ENCODE results near the gene SNAPC3.
"Not testable (repeated sequence)": the region's sequence is repeated elsewhere in the genome, so short reads cannot be mapped to it uniquely, and the experiment has no call there.

Gene SNAPC3

DNA sequence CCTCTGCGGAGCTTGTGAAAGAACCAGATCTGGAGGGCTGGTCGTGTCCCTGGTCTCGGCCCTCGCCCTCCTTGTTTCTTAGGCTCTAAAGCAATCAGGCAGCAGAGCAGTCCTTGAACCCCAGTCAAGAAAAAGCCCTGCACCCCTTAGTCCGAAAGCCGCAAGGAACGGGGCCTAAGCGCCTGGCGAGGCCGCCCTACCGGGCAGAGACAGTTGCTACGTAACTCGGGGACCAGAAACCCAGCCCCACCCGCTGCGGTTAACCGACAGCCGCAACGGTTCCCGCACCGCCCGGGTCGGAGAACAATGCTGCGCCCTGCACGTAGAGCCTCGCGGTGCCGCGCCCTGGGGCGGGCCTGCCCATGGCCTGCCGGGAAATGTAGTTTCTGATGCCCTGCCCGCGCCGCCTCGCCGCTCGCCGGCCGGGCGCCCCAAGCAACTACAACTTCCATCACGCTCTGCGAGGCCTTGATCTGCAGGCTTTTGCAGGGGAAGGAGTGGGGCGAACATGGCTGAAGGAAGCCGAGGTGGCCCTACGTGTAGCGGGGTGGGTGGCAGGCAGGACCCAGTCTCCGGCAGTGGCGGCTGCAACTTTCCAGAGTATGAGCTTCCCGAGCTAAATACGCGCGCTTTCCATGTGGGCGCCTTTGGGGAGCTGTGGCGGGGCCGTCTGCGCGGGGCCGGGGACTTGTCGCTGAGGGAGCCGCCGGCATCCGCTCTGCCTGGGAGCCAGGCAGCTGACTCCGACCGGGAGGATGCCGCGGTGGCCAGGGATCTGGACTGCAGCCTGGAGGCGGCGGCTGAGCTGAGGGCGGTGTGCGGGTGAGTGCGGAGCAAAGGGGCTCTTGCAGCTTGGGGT lies at the start of gene SNAPC3:
Gene SNAPC3, plus strand, starts transcription at position 505 of the 859 bp plus-strand sequence. Its CDS starts 4 bp downstream, at position 509.
- peak; percentile 36 for DNase-seq

DNA sequence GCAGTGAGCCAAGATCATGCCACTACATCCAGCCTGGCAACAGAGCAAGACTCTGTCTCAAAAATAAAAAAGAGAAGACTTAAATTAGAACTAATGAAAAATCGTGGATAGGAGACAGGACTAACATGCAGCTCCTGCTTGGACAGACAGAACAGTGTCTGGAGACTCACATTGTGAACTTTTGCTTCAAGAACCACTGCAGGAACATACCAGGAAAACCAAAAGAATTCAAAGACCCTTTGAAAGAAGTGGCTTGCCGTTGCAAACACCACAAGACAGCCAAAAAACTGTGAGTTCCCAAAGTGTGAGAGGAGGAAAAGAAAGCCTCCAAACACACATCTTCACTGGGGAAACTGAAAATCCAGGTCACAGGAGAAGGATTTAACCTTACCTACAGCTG lies 48.8 kb upstream of the SNAPC3 start:
- DNase-seq, result no peak

DNA sequence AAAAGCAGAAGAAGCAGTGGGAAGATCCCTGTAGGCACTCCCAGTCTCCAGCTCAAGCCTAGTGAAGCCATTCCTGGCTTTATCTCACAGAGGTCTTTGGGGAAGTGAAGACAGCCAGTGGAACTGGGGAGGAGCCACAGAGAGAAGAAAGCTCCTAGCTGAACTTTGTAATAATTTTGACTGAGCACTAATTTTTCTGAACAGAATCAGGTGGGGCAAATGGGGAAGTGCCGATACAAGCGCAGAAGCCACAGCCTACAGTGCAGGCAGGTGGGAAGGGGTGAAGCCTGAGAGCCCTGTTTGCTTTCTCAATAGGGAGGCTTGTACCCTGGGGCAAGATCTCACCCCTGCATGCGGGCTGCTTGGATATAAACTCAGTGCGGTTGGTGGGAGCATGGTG lies 48.4 kb upstream of the SNAPC3 start:
- no peak for DNase-seq

DNA sequence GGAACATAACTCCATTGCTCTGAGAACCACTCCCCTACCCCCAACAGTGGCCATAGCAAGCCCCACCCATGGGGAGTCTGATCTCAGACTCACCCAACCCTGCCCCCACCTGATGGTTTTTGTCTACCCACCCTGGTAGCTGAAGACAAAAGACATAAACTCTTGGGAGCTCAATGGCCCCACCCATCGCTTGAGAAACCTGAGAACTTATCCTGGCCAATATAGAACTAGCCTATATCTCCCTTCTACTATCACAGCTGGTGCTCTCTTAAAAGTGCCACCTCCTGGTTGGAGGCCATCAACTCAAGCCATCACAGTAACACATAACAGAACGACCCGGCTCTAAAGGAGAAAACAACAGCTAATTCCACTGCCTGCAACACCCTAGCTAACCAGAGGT lies 47.9 kb upstream of the SNAPC3 start:
- DNase-seq, result no peak

DNA sequence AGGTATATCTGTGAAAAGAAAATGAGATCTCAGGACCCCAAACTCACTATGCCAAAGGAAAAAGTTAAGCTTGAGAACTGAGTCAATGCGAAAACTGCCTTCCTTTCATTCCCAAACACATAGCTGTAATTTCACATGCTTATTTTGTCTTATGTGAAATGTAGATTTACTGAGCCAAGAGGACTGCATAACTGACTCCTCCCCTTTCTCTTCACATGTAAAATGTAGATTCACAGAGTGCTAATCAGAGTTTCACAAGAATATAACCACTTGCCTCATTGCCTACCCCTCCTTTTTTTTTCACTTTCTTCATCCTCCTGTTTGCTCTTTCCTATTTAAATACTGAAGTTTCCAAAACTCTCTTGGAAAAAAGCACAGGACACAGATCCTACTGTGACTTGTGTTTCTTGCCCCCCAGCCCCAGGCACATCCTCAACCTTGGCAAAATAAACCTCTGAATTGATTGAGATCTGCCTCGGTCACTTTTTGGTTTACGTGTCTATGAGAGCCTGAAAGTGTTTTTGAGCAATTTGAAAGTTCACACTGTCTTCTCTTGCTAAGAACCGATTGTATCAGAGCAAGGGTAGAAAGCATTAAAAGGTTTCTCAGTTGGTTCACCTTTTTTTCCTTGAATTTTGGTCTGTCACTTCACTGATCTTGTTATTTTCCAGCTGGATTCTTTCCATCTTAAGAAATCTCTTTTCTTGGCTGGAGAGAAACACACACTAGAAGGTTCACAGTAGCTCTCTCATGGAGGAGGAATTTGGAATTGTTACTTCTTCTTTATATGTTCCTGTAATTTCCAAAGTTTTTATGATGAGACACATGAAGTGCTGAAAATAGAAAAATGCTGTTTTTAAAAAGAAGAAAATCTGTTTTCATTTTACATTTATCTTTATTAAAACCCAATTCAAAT lies 44.8 kb upstream of the SNAPC3 start:
- no peak for DNase-seq

DNA sequence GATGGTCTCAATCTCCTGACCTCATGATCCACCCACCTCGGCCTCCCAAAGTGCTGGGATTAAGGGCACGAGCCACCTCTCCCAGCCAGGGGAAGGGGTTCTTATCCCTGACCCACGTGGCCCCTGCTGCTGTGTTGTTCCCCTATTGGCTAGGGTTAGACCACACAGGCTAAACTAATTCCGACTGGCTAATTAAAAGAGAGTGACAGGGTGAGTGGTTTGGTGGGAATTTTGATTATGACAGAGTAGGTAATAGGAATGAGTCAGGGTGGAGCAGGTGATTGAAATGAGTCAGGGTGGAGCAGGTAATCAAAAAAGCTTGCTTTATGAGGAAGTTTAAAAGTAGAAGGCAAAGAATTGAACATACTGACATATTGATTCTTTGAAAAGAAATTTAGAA lies 43.4 kb upstream of the SNAPC3 start:
- not testable (repeated sequence) for DNase-seq

DNA sequence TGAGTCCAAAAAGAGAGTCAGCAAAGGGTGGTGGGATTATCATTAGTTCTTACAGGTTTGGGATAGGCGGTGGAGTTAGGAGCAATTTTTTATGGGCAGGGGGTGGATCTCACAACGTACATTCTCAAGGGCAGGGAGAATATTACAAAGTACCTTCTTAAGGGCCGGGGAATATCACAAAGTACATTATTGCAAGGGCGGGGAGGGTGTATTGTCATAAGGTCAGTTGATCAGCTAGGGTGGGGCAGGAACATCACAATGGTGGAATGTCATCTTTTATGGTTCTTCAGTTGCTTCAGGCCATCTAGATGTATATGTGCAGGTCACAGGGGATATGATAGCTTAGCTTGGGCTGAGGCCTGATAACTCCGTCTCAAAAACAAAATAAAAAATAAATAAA lies 42.8 kb upstream of the SNAPC3 start:
- DNase-seq, result not testable (repeated sequence)

DNA sequence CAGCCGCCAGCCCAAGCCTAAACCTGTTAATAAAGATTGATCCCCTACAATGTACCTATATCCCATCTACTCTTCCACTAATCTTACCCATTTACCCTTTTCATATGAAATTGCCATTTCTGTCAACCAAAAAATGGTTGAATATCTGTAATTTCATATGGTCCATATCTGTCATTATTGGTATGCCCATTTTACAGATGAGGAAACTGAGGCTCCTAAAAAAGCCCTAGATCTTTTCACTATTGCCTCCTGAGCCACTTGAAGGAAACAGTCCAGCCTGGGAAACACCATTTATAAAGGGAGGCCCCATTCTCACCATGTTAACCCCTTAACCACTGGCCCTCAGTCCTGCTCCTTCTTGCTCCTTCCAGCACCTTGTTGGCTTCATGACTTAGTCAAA lies 41.2 kb upstream of the SNAPC3 start:
- DNase-seq, result no peak

DNA sequence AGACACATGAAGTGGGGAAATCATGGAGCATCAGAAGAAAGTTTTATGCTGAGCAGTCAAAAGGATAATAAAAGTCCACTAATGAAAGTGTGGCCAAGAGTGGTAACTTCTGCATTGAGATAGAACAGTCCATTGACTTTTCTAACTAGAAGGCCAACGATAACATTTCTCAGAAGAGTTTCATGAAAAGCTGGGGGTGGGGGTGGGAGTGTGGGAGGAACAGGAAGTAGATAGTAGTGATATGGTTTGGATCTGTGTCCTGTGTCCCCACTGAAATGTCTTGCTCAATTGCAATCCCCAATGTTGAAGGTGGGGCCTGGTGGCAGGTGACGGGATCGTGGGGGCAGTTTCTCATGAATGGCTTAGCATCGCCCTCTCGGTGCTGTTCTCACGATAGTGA lies 36.2 kb upstream of the SNAPC3 start:
- DNase-seq, result no peak

DNA sequence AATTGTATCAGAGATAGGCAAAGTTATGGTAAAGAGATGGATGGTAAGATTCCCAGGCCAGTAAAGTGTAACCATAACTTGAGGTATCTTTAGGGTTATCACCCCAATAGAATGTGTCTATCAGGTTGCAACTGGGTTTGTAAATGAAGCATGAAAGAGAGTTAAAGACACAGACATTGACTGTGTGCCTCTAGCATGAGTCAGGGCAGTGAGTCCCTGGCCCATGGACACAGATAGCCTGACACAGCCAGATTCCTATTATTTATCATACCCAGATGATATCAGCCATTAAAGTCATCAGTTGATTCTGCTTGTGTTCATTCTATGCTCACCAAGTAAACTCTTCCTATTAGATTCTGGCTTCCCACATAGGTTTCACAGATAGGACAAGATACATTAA lies 33.5 kb upstream of the SNAPC3 start:
- no peak for DNase-seq

DNA sequence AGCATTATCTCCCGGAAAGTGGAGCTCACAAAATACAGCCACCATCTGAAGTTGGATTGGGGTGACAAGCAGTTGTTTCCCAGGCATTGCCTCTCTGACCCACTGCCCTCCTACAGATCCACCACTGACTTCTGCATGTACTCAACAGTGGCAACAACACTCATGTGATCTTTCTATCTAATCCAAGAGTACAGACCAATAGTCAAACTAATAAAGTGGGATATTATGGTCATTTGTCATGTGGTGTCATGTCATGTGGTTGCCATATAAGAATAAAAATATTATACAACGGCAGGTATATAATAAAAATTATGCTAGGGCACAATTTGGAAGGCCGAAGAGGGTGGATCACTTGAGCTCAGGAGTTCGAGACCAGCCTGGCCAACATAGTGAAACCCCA lies 33.0 kb upstream of the SNAPC3 start:
- no peak for DNase-seq

DNA sequence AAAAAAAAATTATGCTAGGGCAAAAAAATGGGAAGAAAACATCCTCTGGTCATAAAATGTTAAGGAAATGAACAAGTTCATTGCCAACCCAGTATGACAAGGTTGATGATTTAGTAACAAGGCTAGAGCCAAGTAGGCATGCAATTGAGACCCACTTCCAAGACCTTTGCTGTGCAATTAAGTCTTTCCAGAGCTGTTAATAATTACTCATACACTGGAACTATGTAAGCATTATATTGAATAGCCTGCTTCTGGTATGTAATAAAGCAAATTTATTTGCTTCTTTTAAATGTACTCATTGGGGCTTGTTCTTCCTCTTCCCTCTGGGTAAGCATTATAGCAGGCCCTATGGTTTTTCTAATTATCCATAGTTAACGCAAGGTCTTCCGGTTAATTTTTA lies 32.5 kb upstream of the SNAPC3 start:
- no peak for DNase-seq

DNA sequence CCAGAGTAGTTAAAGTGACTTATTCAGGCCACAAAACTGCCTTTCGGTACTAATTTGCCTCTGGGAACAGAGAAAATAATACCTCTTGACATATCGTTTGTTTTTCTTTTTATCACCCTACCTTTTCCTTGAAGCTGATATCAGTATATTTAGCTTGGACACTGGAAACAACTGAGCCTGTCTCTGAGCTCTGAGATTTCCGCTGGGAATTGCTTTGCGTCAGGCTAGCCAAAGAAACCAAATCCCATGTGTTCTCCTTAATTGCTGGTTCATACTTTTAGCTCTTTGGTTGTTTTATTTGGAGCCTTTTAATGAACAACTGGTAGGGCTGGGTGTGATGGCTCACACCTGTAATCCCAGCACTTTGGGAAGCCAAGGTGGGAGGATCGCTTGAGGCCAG lies 30.3 kb upstream of the SNAPC3 start:
- no peak for DNase-seq

DNA sequence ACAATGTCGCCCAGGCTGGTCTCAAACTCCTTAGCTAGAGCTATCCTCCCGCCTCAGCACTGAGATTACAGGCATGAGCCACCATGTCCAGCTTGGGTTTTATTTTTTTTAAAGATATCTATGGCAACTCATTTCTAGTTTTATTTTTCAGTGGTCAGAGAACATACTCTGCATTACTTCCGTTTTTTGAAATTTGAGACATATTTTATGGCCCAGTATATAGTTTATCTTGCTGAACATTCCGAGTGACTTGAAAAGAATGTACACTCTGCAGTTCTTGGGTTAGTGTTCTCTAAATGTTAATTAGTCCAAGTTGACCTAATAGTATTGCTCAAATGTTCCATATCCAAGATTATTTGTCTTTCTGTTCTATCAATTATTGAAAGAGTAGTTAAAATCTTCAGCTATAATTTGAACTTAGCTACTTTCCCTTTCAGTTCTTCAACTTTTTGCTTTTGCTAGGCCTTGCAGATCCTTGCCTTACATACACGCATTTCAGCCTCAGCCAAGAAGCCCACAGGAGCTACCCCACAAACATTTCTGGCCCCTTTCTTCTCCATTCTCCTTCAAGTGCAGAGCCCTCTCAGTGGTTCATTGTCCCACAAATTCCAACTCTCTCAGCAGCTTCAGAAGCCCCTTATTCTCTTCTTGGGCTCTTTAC lies 22.3 kb upstream of the SNAPC3 start:
- DNase-seq, result no peak

DNA sequence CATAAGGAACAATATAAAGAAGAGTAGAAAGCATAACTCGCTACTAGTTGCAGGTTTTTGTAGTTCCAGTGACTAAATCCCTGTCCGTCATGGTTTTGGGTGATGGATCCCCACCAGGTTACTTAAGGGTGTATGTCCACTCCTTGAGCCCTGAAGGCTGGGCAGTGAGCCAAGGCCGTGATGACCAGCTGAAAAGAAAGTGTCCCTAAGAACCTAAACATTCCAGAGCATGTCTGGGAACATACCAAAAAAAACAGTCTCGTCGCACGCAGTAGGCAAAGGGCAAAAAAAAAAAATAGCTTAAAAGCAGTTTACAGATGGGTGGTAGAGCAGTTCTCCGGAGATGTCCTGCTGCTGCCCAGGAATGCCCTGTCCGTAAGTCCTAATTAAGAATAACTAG lies 21.4 kb upstream of the SNAPC3 start:
- no peak for DNase-seq

DNA sequence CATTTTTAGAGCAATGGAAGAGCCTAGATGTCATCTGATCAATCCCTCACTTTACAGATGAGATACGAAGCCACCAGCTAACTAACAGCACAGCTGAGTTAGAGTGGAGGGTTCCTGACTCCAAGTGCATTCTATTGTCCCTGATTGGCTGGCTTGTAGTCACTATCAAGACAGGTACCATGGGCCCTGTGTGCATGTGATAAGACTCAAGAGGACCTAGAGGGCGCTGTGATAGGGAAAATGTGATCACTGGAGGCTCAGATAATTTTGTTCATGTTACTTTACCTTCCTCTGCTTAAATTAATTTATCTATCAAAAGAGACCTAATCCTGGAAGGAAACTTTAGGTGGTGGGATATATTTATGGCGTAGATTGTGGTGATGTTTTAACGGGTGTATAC lies 19.5 kb upstream of the SNAPC3 start:
- no peak for DNase-seq

DNA sequence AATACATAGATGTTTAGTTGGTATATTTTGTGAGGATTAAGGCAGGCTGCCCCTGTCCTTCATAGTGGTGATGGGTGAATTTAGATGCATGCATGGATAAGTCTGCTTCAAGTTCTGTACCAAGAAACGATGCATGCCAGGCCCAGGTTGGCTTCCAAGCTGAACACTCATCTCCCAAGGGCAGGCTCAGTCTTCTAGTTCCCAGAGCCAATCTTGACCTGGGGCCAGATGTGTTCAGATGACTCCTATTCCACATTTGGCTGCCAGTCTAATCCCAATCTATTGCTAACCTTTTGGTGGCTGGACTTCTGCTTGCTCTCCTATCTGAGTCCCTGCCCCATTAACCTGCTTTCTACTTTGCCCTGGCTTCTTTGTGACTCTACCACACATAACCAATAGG lies 18.5 kb upstream of the SNAPC3 start:
- no peak for DNase-seq

DNA sequence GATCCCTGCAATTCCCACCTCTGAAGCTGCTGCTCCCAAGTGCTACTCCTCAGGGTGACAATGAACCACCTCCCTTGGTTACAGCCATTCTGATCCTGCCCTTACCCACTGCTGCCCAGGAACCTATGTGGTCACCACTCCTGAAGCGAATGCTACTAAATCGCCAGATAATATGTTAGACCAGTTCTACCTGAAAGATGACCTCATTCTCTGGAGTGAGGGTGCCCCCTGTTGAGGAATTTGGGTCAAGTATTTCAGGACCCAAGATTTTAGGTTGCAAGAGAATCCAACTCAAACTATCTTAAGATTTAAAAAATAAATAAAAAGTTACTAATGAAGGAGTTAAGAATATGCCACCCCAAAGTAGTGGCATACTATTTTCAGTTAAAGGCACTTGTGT lies 5.8 kb upstream of the SNAPC3 start:
- no peak for DNase-seq

DNA sequence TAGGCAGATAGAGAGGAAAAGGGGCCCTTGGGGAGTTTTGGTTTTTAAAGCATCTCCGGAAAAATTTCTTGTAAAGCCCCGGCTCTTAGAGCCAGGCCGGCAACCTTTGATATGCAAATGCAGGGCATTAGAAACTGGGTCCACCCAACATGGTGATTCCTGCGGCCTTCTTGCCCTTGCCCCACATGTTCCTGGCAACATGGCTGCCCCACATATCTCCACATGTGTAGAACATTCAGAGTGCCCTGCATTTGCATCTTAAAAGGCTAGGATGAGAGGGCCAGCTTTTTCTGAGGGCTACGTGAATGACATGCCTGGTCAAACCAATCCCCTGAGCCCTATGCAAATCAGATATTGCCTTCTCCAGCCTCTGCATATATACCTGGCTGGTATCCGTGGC lies 5.0 kb upstream of the SNAPC3 start:
- no peak for DNase-seq

DNA sequence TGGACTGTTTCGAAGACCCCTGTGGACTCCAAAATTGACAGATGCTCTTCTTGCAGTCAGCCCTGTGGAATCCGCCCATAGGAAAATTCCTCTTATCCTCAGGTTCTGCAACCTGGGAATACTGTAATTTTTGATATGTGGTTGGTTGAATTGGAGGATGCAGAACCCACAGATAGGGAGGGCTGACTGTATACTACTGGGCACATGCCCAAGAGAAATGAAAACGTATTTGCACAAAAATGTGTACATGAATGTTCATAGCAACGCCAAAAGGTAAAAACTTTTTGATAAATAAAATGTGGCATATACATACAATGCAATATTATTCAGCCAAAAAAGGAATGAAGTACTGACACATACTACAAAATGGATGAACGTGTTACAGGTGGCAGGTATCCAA lies 1.9 kb upstream of the SNAPC3 start:
- no peak for DNase-seq

DNA sequence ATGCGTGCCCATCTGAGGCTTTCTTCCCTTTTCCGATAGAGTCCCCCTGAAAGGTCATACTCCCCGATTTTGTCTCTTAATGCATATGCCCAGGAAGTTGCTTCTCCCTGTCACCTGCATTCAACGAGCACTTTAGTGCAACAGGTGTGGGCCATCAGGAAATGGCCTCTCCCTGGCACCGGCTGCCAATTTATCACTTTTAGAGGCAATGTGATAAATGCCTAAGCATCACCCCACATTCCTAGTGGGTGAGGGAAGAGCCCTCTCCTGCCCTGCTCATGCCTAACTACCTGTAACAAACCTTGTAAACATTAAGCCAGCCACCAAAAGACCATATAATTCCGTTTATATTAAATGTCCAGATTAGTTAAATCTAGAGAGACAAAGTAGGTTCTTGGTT lies 1.1 kb upstream of the SNAPC3 start:
- no peak for DNase-seq

DNA sequence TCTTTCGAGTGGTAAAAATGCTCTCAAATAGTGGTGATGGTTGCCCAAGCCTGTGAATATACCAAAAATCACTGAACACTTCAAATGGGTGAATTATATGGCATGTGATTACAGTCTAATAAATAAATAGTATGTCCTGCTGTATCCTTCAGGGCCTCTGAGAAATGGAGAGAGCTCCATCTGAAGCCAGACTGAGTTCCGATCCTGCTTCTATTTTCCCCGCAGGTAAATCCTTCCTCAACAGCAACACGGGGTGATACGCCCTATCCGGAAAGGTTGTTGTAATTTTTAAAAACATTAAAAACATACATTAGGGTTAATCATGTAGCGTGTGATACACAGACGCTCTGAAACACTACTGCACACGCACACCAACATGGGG lies 695 bp upstream of the SNAPC3 start:
- no peak for DNase-seq

DNA sequence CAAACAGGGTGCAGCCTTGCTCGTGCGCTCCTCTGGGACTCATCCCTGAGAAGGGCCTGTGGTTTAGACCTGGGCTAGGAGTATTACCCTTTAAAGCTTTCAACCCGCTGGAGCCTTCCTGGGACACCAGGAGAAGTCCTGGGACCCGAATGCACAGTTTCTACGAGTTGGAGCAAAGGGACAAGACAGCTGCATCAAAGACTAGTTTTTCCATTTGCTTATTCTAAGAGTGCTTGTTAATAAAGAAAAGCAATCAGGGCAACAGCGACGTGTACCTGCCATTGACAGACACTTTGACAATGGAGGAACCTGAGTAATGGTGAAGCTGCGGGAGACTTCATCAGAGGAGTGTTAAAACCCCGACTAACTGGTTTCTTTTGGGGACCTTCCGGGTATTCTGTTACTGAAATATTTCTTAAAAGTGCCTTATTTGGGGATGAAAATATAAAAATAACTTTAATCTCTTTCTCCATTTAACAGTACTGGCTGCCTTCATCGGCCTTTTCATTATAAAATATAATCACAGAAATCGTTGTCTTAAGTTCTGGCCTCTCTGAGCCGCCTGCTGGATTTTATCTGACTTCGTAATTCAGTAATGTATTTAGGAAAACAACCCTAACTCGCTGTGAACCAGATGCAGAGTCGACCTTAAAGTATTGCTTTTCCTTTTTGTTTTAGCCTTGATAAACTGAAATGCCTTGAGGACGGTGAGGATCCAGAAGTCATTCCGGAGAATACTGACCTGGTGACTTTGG lies 732 bp downstream of the SNAPC3 start:
- no peak for DNase-seq
